Adrenal gland (tissue), 12 donors: Measurements from ENCODE around the gene HNRNPM. TPM values are rescaled to one million over a fixed set of nuclear protein-coding genes. Genes with fewer than 3 reads are reported as not detected.

Experiments used
- DNase-seq, 7 donors: peaks; one replicate each; pipeline ENCODE4 v3.0.0-alpha.2; 2019 to 2020
- H3K27ac ChIP-seq, 5 donors: fragments of 200-600 bp; sonication (generic) in 4 of 5; 1 replicate in 3 of 5; 2 replicates in 2 of 5; pipeline versions ENCODE4 v1.5.1 to v1.8.0; 2016 to 2020; ENCODE audit warnings: mild to moderate bottlenecking in 1 of 5
- H3K27me3 ChIP-seq: fragments of 200-600 bp; 2 replicates; pipeline ENCODE4 v1.8.0; 2021
- H3K36me3 ChIP-seq, 2 donors: fragments of 200-600 bp; replicated peaks in 1 of 2; 1 replicate in 1 of 2; 2 replicates in 1 of 2; pipeline versions ENCODE4 v1.5.1 to v1.8.0; 2018 to 2022
- H3K4me1 ChIP-seq, 2 donors: fragments of 200-600 bp; replicated peaks in 1 of 2; 1 replicate in 1 of 2; 2 replicates in 1 of 2; pipeline versions ENCODE4 v1.5.1 to v1.8.0; 2018 to 2021
- H3K4me3 ChIP-seq, 4 donors: fragments of 200-600 bp; sonication (generic) in 3 of 4; one replicate each; pipeline ENCODE4 v1.5.1; 2016 to 2018
- H3K9me3 ChIP-seq, 3 donors: fragments of 200-600 bp; sonication (generic) in 1 of 3; replicated peaks in 1 of 3; 1 replicate in 2 of 3; 2 replicates in 1 of 3; pipeline versions ENCODE4 v1.5.1 to v1.8.0; 2016 to 2021
- CTCF ChIP-seq, 6 experiments: fragments of 450-650 bp in 4 of 6; fragments of 200-600 bp in 2 of 6; sonication (generic) in 1 of 6; IDR thresholded peaks; 1 replicate in 5 of 6; 2 replicates in 1 of 6; pipeline versions ENCODE4 v1.5.1 to v1.8.0; 2016 to 2021; ENCODE audit warnings: antibody characterized with exemption in 6 of 6, mild to moderate bottlenecking in 2 of 6, moderate library complexity in 1 of 6
- POLR2A ChIP-seq, 2 donors: fragments of 450-650 bp; IDR thresholded peaks; one replicate each; pipeline ENCODE4 v1.6.1; 2017; ENCODE audit warnings: antibody characterized with exemption in 2 of 2, mild to moderate bottlenecking in 2 of 2, moderate library complexity in 1 of 2
- WGBS, 4 donors: extraction: QIAGEN DNeasy Blood & Tissue Kit in 2 of 4; methylation state at CpG; one replicate each; pipeline versions ENCODE4 v1.1.5 to v1.1.7; 2013 to 2017; 5-methylcytosine and 5-hydroxymethylcytosine counted together
- intact Hi-C, 2 donors: fragments of 100-400 bp; cut with DNase I; formaldehyde crosslinking; loops; one replicate each; pipeline versions ENCODE4 v1.14.1 to v1.15.0; 2022 to 2023
- polyA plus RNA-seq, 3 donors: library from polyadenylated mRNA; stranded (reverse); fragments of 200-250 nt in 2 of 3; fragments of 350-450 nt in 1 of 3; fragmentation: Illumina TruSeq in 1 of 3; extraction: RNeasy Lipid Tissue Mini Kit (QIAGEN cat#74804) in 1 of 3; gene quantifications; one replicate each; pipeline ENCODE4 v1.2.3, GENCODE V29; 2013 to 2014
- total RNA-seq, 9 donors: library from RNA; depleted of rRNA in 4 of 9; stranded (reverse); fragments of >200 nt in 4 of 9; fragments of 120-200 nt in 1 of 9; fragmentation: NEBNext Ultra II Directional in 1 of 9; extraction: Animal tissue kit (Norgen Biotek cat#: 25700) in 1 of 9; gene quantifications; one replicate each; pipeline versions ENCODE4 v1.1.0 to v1.2.4, GENCODE V29; 2013 to 2023
- donor health status: healthy with polysubstance abuse.
- donor health status: Bipolar disorder and iron deficiency.
- donor health status: DM: yes; HTN: yes; CAD: no.
- donor health status: DM: no; HTN: no; CAD: no.
- donor health status: DM: no; HTN: no; CAD: no.
- donor health status: DM: yes; HTN: yes; CAD: no.

Gene HNRNPM
- total and polyA plus RNA-seq, 12 donors, result 51.7 to 262 (median 77.4) TPM

- H3K36me3 ChIP-seq, result peaks cover 0 to 17% of the 10 kb centered on the region in 2 donors
- WGBS, 4 donors, result 55 to 77% (median 56%) methylated on average over 15 to 22 of the region's 22 CpGs
- TF ChIP-seq POLR2A (IDR thresholded peaks at IDR 0.05), result no peak
- peak; percentile 24 to 75 (median 58) for TF ChIP-seq CTCF (IDR thresholded peaks at IDR 0.05)
- peaks cover 26 to 54% of the 10 kb centered on the region in 2 donors for H3K4me1 ChIP-seq
- intact Hi-C loops, result loop anchor here (2.0 to 5.0 kb wide), 2 partner anchors 39 to 42 kb away; no protein-coding TSS in a partner anchor
- peak; percentile 50 to 81 (median 66) for DNase-seq
- no peak overlapping the region for H3K4me3 ChIP-seq
- no peak overlapping the region for H3K27ac ChIP-seq
- no peaks in the 10 kb centered on the region for H3K9me3 ChIP-seq
- H3K27me3 ChIP-seq, result no peaks in the 10 kb centered on the region
These were observed 48.1 kb upstream of the HNRNPM start for GRCh38 chr19:8396563-8397203.

- no peak overlapping the region for H3K27ac ChIP-seq
- H3K9me3 ChIP-seq, result no peaks in the 10 kb centered on the region
- peaks cover 0 to 23% of the 10 kb centered on the region in 2 donors for H3K36me3 ChIP-seq
- intact Hi-C loops, result loop anchor here (2.0 to 5.0 kb wide), 2 partner anchors 40 to 42 kb away; no protein-coding TSS in a partner anchor
- WGBS, 4 donors, result 52 to 63% (median 57%) methylated on average over 7 of the region's 7 CpGs
- peaks cover 20 to 49% of the 10 kb centered on the region in 2 donors for H3K4me1 ChIP-seq
- H3K4me3 ChIP-seq, result no peak overlapping the region
- no peaks in the 10 kb centered on the region for H3K27me3 ChIP-seq
- TF ChIP-seq POLR2A (IDR thresholded peaks at IDR 0.05) (no peak), CTCF (IDR thresholded peaks at IDR 0.05) (no peak)
- no peak for DNase-seq
These were observed 47.5 kb upstream of the HNRNPM start for GRCh38 chr19:8397271-8397670.

GRCh38 chr19:8397746-8398310 is 46.9 kb upstream of the HNRNPM start:
- Histone ChIP-seq H3K27ac (no peak overlapping the region), H3K9me3 (no peaks in the 10 kb centered on the region), H3K4me1 (peaks cover 17 to 43% of the 10 kb centered on the region in 2 donors), H3K36me3 (peaks cover 0 to 25% of the 10 kb centered on the region in 2 donors), H3K27me3 (no peaks in the 10 kb centered on the region), H3K4me3 (no peak overlapping the region)
- WGBS, 4 donors, result 75 to 91% (median 80%) methylated on average over 3 to 10 of the region's 10 CpGs
- TF ChIP-seq POLR2A (IDR thresholded peaks at IDR 0.05), result no peak
- no peak for TF ChIP-seq CTCF (IDR thresholded peaks at IDR 0.05)
- DNase-seq, result no peak
- intact Hi-C loops, result loop anchor here (2.0 to 5.0 kb wide), 2 partner anchors 41 to 43 kb away; no protein-coding TSS in a partner anchor

- Histone ChIP-seq H3K9me3 (no peaks in the 10 kb centered on the region), H3K27ac (no peak overlapping the region), H3K27me3 (no peaks in the 10 kb centered on the region), H3K4me1 (peaks cover 14 to 38% of the 10 kb centered on the region in 2 donors), H3K4me3 (no peak overlapping the region), H3K36me3 (peaks cover 0 to 30% of the 10 kb centered on the region in 2 donors)
- DNase-seq, result no peak
- WGBS, 4 donors, result 54 to 80% (median 65%) methylated on average over 2 to 9 of the region's 9 CpGs
- intact Hi-C loops, result loop anchor here in 1 of 2 donors (5.0 kb wide), 1 partner anchor 41 kb away; no protein-coding TSS in a partner anchor
- no peak for TF ChIP-seq POLR2A (IDR thresholded peaks at IDR 0.05)
- TF ChIP-seq CTCF (IDR thresholded peaks at IDR 0.05), result no peak
These were observed 46.4 kb upstream of the HNRNPM start for GRCh38 chr19:8398311-8398771.
